BJ (cell line): ENCODE results near the gene LPAR1. TPM values are rescaled to one million over a fixed set of nuclear protein-coding genes. Genes with fewer than 3 reads are reported as not detected.

Experiments
- CTCF ChIA-PET: fragments of 350-600 bp; formaldehyde crosslinking; extraction: SDS; loops from one replicate; lab custom pipeline; 2021; ENCODE audit warnings: antibody characterized with exemption, inconsistent platforms; lab: Yijun Ruan, JAX
- POLR2A ChIA-PET: fragments of 300-600 bp; sonication (Branson Sonifier 250); formaldehyde crosslinking; extraction: SDS; loops from one replicate; lab custom pipeline; 2021; ENCODE audit warnings: antibody characterized with exemption; lab: Charles Lee
- DNase-seq: peaks from one replicate; pipeline ENCODE4 v3.0.0-alpha.2; 2011; ENCODE audit warnings: low read depth
- H3K27me3 ChIP-seq: 2 replicates; pipeline ENCODE4 v1.6.0; 2011; ENCODE audit warnings: low read length; ENCODE audit not compliant: control insufficient read depth, insufficient read depth
- H3K36me3 ChIP-seq: 2 replicates; pipeline ENCODE4 v1.5.1; 2011; ENCODE audit warnings: low read length; ENCODE audit not compliant: control insufficient read depth, insufficient read depth
- H3K4me3 ChIP-seq: 2 replicates; pipeline ENCODE4 v1.5.1; 2011; ENCODE audit warnings: low read depth, mild to moderate bottlenecking, control low read depth, low read length
- CTCF ChIP-seq: IDR thresholded peaks from 2 replicates; pipeline ENCODE4 v1.5.1; 2011; ENCODE audit warnings: low read depth, mild to moderate bottlenecking, control low read depth, inconsistent platforms, low read length, moderate library complexity; ENCODE audit not compliant: insufficient read depth
- polyA plus RNA-seq: library from polyadenylated mRNA; depleted of rRNA; stranded (reverse); fragments of >200 nt; gene quantifications from 2 replicates; pipeline ENCODE4 v1.2.3, GENCODE V29; 2011

LPAR1 gene
- polyA plus RNA-seq, 1 experiment: 224 TPM

GRCh38 chr9:111004936-111005335 is 33.3 kb downstream of the LPAR1 start:
- H3K4me3 ChIP-seq: no peak overlapping the region
- no peak for TF ChIP-seq CTCF
- no peaks in the 10 kb centered on the region for H3K27me3 ChIP-seq
- no peaks in the 10 kb centered on the region for H3K36me3 ChIP-seq
- ChIA-PET CTCF (interaction anchor here (0.6 kb wide), 1 partner anchor 106 kb away, joined by 3 read pairs; no protein-coding TSS in a partner anchor), POLR2A (interaction anchor here (0.6 kb wide), 1 partner anchor 11 kb away, joined by 4 read pairs; no protein-coding TSS in a partner anchor)
- no peak for DNase-seq

- Histone ChIP-seq H3K4me3 (no peak overlapping the region), H3K36me3 (no peaks in the 10 kb centered on the region), H3K27me3 (no peaks in the 10 kb centered on the region)
- ChIA-PET POLR2A (no interaction called here), CTCF (no interaction called here)
- TF ChIP-seq CTCF: no peak
- no peak for DNase-seq
These were observed 35.1 kb downstream of the LPAR1 start for GRCh38 chr9:111003182-111003581.

GRCh38 chr9:111001526-111001925 is 36.7 kb downstream of the LPAR1 start:
- no peaks in the 10 kb centered on the region for H3K36me3 ChIP-seq
- CTCF ChIA-PET: no interaction called here
- no peak for DNase-seq
- H3K27me3 ChIP-seq: no peaks in the 10 kb centered on the region
- H3K4me3 ChIP-seq: no peak overlapping the region
- no peak for TF ChIP-seq CTCF
- POLR2A ChIA-PET: interaction anchor here (0.6 kb wide), 1 partner anchor 370 kb away, joined by 4 read pairs; no protein-coding TSS in a partner anchor

GRCh38 chr9:111000202-111000601 is 38.1 kb downstream of the LPAR1 start:
- CTCF ChIA-PET: interaction anchor here (0.6 to 1.2 kb wide), 3 partner anchors 13 to 377 kb away, joined by 3 read pairs; no protein-coding TSS in a partner anchor
- DNase-seq: no peak
- Histone ChIP-seq H3K36me3 (no peaks in the 10 kb centered on the region), H3K27me3 (no peaks in the 10 kb centered on the region), H3K4me3 (no peak overlapping the region)
- POLR2A ChIA-PET: interaction anchor here (0.9 kb wide), 1 partner anchor 9 kb away, joined by 3 read pairs; no protein-coding TSS in a partner anchor
- no peak for TF ChIP-seq CTCF

- CTCF ChIA-PET: interaction anchor here (1.2 kb wide), 1 partner anchor 376 kb away, joined by 3 read pairs; no protein-coding TSS in a partner anchor
These were observed 38.9 kb downstream of the LPAR1 start for GRCh38 chr9:110999379-110999778.

More at GRCh38 chr9:110999379-110999778, 38.9 kb downstream of the LPAR1 start:
- no peaks in the 10 kb centered on the region for H3K36me3 ChIP-seq
- no peaks in the 10 kb centered on the region for H3K27me3 ChIP-seq
- POLR2A ChIA-PET: no interaction called here
- H3K4me3 ChIP-seq: no peak overlapping the region
- DNase-seq: no peak
- TF ChIP-seq CTCF: no peak
